G401 (cell line): ENCODE data around the gene NUP62. TPM values are rescaled to one million over a fixed set of nuclear protein-coding genes. Genes with fewer than 3 reads are reported as not detected.

Source experiments
- DNase-seq: peaks from one replicate; pipeline ENCODE4 v3.0.0-alpha.2; 2015; ENCODE audit warnings: low spot score
- in situ Hi-C: cut with HindIII; loops from 2 replicates; pipeline ENCODE4 v1.10.0; 2016; ENCODE audit warnings: low sequenced_read_pairs, mixed read lengths
- total RNA-seq: library from RNA; depleted of rRNA; stranded (reverse); fragments of >200 nt; shearing (Covaris generic); gene quantifications from 2 replicates; pipeline ENCODE4 v1.2.3, GENCODE V29; 2014

The NUP62 gene
- total RNA-seq, 1 experiment from 2014 or later: 86.1 TPM

DNA sequence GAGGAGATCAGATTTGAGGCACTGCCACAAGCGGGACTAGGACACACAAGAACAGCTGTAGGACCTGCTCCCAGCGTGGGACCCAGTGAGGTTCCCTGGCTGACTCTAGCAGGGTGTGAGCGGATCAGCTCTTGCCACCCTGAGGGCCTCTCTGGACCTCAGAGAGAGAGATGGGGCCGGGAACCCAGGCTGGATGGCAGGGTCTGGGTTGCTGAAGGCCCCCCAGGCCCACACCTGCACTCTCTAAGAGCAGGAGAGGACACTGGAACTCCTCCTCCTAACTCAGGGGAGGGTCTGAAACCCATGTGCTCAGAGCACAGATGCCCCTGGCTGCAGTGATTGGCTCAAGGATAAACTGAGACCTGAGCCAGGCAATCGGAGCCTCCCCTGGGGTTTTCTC lies 19.1 kb downstream of the NUP62 start:
- in situ Hi-C loops: no loop called here
- DNase-seq: no peak

- in situ Hi-C loops: no loop called here
- DNase-seq: no peak
These were observed 20.6 kb downstream of the NUP62 start for GRCh38 chr19:49908480-49909420.

DNA sequence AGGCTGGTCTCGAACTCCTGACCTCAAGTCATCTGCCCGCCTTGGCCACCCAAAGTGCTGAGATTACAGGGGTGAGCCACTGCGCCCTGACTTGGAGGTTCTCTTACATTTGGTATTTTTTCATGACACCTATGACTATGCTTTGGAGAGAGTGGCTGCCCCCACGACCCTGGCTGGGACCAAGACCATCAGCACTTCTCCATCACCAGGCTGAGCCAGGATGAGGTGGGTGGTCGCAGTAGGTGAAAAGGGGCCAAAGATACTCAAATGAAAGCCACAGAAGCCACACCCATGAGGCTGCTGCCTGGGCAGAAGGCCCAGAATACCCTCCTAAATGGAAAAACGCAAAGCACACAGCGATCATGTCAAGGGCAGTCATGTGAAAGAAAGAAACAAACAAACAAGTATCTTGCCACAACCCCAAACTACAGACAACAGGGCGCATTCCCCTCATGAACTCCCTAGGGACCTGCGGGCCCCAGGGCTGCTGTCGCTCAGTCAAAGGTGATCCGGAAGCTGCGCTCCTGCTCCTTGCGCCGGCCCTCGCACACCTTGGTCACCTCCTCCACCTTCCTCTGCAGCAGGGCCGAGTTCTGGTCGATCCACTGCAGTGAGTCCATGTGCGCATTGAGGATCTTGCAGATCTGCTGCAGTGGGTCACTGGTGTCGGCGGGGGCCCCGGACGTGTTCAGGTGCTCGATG lies 21.4 kb downstream of the NUP62 start:
- in situ Hi-C loops: no loop called here

DNA sequence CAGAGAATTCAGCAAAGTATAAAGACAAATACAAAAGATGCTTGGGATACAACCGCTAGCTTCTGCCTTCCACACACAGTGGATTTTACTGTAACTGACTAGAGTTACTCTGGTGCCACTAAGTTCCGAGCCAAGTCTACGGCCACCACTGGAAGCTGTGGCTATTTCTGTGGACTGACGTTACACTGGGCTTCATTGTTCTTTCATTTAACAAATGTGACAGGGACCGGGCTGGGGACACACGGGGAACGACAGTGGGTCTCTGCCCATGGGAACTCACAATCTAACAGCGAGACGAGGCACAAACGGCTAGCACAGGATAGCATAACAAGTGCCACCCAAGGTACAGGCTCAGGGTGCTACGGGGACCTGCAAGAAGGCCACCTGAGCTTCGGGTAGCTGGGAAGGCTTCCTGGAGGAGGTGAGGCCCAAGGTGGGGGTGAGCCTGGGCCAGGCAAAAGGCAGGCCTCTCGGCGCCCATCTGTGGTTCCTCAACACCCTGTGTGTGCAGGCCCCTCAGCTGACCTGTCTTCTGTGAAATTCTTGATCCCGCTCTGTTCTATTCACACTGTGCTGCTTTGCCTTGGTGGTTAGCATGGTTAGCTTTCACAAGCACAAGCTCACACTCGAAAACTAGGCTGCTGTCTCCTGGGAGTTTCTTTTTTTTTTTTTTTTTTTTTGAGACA lies 22.3 kb downstream of the NUP62 start:
- no peak for DNase-seq
- in situ Hi-C loops: no loop called here

More for the DNA sequence above, 21.4 kb downstream of the NUP62 start:
- no peak for DNase-seq

GRCh38 chr19:49904136-49904535 lies 25.2 kb downstream of the NUP62 start:
- in situ Hi-C loops: no loop called here
- DNase-seq: no peak

DNA sequence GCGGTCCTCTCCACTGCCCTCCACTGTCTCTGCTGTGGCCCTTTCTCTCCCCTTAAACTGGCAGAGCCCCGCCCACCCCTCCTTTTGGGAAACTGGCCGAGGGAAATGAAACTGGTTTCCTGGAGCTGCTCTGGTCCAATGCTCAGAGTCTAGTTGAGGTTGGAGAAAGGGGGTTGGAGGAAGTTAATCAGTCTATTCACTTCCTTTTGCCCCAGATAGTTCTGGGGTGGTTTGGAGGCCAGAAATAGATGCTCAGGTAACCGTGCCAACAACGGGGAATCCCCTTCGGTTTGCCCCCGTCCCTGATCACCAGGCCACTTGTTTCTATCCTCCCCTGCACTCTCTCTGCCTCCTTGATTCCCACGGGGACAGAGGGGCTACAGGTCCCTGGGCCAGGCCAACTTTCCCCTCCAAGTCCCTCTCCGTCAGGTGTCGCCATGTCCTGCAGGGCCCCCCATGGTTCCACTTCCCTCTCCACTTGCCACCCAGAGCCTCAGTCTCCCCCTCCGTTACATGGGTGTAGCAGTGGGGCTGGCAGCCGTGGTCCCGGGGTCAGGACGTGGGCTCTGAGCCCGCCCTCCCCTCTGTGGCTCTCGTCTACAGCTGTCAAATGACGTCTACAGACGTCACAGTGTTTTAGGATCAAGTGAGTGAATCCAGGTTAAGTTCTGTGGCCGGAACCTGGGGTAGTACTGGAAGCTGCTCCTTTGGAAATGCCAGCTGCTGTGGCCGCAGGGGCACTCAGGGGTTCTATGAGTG lies 32.3 kb downstream of the NUP62 start, which contains the start of gene IL4I1:
IL4I1 (minus strand) TSS at position 25 of the 759 bp plus-strand sequence. CDS start 727 bp downstream, outside the sequence.
- in situ Hi-C loops: no loop called here
- no peak for DNase-seq

DNA sequence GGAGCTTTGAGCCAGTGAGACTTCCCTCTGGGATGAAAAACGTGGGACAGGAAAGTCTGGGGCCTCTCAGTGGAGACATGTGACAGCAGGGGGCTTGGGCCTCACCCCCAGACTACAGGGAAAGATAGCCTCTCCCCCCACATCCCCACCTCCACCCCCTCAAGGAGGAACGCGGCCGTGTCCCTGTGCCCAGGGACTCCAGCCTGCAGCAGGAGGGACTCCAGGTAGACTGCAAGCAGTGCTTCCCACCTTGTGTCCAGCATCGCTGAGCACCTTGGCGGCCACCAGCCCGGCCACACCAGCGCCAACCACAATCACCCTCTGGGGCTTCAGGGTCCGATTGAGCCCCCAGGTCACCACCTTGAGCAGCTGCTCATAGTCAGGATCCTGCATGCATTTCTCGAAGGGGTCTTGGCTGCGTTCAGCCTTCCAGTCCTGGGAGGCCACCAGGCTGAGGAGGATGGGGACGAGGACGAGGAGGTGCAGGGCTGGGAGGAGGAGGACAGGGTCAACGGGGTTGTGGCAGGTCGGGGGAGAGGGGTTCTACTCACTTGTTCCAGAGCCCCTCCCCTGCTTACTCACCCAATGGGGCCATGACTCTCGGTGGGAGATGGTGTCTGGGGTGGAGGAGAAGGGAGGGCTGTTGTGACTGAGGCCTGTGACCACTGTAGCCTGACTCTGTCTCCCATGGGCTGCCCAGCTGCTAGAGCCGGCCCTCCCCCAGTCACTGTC lies 33.6 kb downstream of the NUP62 start:
- in situ Hi-C loops: no loop called here
- no peak for DNase-seq

DNA sequence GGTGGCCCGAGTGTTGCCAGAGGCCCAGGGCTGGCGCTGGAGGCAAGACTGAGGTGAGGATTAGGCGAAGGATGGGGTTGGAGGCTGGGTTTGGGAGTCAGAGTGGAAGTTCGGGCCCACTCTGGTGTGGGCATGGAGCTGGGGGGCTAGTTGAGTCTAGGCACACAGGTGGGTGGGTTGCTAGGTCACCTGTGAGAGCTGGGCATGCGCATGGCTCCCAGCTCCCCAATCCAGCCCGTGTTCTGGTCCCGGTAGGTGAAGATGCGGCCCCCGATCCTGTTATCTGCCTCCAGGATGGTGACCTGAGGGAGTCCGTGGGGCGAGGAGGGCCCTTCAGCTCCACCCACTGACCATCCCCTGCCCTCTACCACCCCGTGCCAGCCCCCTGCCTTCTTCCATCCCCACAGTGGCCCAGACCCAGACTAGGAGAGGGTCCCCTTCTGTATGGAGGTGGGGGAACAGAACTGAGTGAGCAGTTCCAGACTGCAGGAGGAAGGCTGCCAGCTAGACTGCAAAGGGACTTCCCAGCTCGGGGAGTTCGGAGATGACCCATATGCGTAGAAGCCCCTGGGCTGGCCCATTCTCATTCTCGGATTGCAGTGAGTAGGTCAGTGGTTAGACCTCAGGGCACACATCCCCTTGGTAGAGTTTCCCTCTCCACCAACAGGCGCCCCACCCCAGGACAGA lies 34.3 kb downstream of the NUP62 start:
- DNase-seq: no peak
- in situ Hi-C loops: no loop called here

DNA sequence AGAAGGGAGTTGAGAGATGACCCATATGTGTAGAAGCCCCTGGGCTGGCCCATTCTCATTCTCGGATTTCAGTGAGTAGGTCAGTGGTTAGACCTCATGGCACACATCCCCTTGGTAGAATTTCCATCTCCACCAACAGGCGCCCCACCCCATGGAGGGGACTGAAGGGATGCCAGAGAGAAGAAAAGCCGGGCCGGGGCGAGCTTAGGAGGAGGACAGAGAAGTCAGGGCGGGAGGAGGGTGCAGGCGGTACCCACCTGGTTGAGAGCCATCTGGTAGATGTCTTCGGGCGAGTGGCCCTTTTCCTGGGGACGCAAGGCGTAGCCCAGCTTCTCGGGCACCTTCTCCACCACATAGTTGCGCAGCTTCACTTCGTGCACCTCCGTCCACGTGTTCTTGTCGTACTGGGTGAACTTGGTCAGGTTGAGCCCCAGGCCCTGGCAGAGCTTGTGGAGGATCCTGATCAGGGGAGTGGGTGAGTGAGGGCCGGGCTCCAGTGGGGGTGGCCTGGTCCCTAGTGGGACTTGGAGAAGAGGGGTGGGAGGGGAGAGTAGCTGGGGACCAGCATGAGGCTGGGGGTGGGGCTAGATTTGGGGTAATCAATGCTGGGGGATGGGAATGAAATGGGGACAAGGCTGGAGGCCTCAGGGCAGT lies 35.2 kb downstream of the NUP62 start:
- in situ Hi-C loops: no loop called here
- DNase-seq: no peak

DNA sequence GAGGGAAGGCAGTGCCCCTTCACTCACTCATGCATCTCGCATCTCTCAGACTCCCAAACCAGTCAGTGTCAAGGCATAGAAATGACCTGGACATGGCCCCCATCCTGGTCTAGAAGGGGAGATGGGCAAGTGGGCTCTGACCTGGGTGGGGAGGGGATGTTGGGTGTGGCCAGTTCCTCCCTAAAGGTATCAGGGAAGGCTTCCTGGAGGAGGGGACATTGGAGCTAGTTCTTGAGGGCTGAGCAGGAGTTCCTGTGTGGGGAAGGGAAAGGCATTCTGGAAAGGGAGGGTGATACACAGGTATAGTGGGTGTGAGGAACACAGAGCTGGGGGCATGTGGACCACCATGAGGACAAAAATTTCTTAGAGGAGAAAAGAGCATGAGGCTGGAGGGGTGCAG lies 36.6 kb downstream of the NUP62 start:
- DNase-seq: no peak
- in situ Hi-C loops: no loop called here

DNA sequence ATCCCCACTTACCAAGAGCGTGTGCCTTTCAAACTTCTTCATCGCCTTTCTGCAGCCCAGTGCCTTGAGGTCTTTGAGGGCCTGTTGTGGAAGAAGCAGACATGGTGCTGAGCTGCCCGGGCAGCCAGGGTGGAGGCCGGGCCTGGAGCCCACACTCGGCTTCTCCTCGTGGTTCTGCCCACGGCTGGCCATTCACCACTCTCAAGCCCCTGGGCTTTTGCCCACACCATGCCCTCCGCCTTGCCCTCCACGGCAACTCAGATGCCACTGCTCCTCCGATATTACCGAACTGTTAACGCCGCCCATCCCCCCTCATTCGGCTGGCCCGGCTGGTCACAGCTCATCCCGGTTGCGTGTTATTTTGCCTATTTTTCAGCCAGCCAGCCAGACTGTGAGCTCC lies 37.9 kb downstream of the NUP62 start:
- DNase-seq: no peak
- in situ Hi-C loops: no loop called here

GRCh38 chr19:49890349-49891311 lies 38.7 kb downstream of the NUP62 start:
- no peak for DNase-seq
- in situ Hi-C loops: no loop called here

- DNase-seq: peak; percentile 53
- in situ Hi-C loops: no loop called here
These were observed 39.5 kb downstream of the NUP62 start for GRCh38 chr19:49889687-49890348.

GRCh38 chr19:49889038-49889686 lies 40.1 kb downstream of the NUP62 start:
- in situ Hi-C loops: no loop called here
- no peak for DNase-seq

DNA sequence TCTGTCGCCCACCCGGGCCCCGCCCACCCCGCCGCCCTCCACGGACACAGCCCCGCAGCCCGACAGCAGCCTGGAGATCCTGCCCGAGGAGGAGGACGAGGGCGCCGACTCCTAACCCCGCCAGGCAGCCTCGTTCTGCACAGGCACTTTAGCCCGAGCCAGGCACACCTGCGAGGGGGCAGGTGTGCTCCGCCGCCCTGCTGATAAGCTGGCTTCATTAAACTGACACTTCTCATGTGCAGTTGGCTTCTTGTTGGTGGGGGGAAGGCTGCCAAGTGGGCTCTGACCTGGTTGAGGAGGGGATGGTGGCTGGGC lies 40.8 kb downstream of the NUP62 start:
- no peak for DNase-seq
- in situ Hi-C loops: no loop called here
